Heart left ventricle (tissue), 13 donors: Measurements from ENCODE around the gene CDH13.

ENCODE experiments used
- POLR2A ChIP-seq, 2 donors: fragments of 450-650 bp; IDR thresholded peaks; one replicate each; pipeline ENCODE4 v1.6.1; 2017; ENCODE audit warnings: antibody characterized with exemption in 2 of 2, mild to moderate bottlenecking in 2 of 2, moderate library complexity in 2 of 2
- TF ChIP-seq, protein P1 (sequence below), 12 donors: fragments of 200-600 bp; sonication (generic) in 4 of 12; IDR thresholded peaks; one replicate each; pipeline versions ENCODE4 v1.5.0 to v1.8.0; 2018 to 2022; ENCODE audit warnings: antibody characterized with exemption in 12 of 12, mild to moderate bottlenecking in 5 of 12
- donor health status: ischemic (EF 13 %, LVEDD 7.1; RV severe dilation, severe dysfunction).
- donor health status: DM: no; HTN: yes; CAD: no.
- donor health status: DM: no; HTN: no; CAD: no.
- donor health status: ischemic (EF 25% LVEDD 6.9; RV normal size, moderate dysfunction).
- donor health status: ischemic (EF 25% LVEDD 5.7; RV mildly dilated, moderate dysfunction).
- donor health status: ischemic (EF 35%, LVEDD 5.7; RV mildly dilated, moderate dysfunction).
- donor health status: nonischemic (EF 11% LVEDD 7.7; RV severe dilation, severe dysfunction).
- donor health status: DM: yes; HTN: yes; CAD: no.
- donor health status: PGD.
- donor health status: ischemic (EF 29% LVEDD 5.4; RV normal size, mild dysfunction).
- donor health status: nonischemic (EF 23%, LVEDD 6.1; RV moderate dilation, normal function).

- TF ChIP-seq, protein P1, sequence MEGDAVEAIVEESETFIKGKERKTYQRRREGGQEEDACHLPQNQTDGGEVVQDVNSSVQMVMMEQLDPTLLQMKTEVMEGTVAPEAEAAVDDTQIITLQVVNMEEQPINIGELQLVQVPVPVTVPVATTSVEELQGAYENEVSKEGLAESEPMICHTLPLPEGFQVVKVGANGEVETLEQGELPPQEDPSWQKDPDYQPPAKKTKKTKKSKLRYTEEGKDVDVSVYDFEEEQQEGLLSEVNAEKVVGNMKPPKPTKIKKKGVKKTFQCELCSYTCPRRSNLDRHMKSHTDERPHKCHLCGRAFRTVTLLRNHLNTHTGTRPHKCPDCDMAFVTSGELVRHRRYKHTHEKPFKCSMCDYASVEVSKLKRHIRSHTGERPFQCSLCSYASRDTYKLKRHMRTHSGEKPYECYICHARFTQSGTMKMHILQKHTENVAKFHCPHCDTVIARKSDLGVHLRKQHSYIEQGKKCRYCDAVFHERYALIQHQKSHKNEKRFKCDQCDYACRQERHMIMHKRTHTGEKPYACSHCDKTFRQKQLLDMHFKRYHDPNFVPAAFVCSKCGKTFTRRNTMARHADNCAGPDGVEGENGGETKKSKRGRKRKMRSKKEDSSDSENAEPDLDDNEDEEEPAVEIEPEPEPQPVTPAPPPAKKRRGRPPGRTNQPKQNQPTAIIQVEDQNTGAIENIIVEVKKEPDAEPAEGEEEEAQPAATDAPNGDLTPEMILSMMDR (IDR thresholded peaks at IDR 0.05) = no peak
- TF ChIP-seq POLR2A (IDR thresholded peaks at IDR 0.05) = no peak
Measured at GRCh38 chr16:83501481-83501880, 874.7 kb downstream of the CDH13 start.
